LNCaP clone FGC (cell line): ENCODE measurements around the gene NPY5R.

ENCODE experiments used
- DNase-seq: peaks from one replicate; pipeline ENCODE4 v3.0.0-alpha.2; 2011; ENCODE audit warnings: low read depth
- H3K4me3 ChIP-seq: 2 replicates; pipeline ENCODE4 v1.5.1; 2011; ENCODE audit warnings: mild to moderate bottlenecking, low read depth, low read length, control low read depth
- CTCF ChIP-seq: IDR thresholded peaks from 2 replicates; pipeline ENCODE4 v1.5.1; 2012; ENCODE audit warnings: mild to moderate bottlenecking; ENCODE audit not compliant: control insufficient read depth, insufficient read depth; ENCODE audit errors: extremely low read depth

NPY5R gene

GRCh38 chr4:163382178-163382869 lies 38.6 kb downstream of the NPY5R start:
- H3K4me3 ChIP-seq = no peak overlapping the region
- no peak for DNase-seq
- no peak for TF ChIP-seq CTCF

GRCh38 chr4:163384434-163384833 lies 40.7 kb downstream of the NPY5R start:
- DNase-seq = no peak
- no peak for TF ChIP-seq CTCF
- no peak overlapping the region for H3K4me3 ChIP-seq

GRCh38 chr4:163384926-163385325 lies 41.2 kb downstream of the NPY5R start:
- peak; percentile 41 for DNase-seq
- TF ChIP-seq CTCF = no peak
- no peak overlapping the region for H3K4me3 ChIP-seq

GRCh38 chr4:163385466-163385865 lies 41.8 kb downstream of the NPY5R start:
- peak; percentile 26 for DNase-seq
- TF ChIP-seq CTCF = no peak
- no peak overlapping the region for H3K4me3 ChIP-seq

GRCh38 chr4:163391756-163392155 lies 48.1 kb downstream of the NPY5R start:
- no peak for DNase-seq
- TF ChIP-seq CTCF = no peak
- no peak overlapping the region for H3K4me3 ChIP-seq

GRCh38 chr4:163392328-163392727 lies 48.6 kb downstream of the NPY5R start:
- no peak for TF ChIP-seq CTCF
- no peak overlapping the region for H3K4me3 ChIP-seq
- no peak for DNase-seq

- TF ChIP-seq CTCF = no peak
- no peak for DNase-seq
- H3K4me3 ChIP-seq = no peak overlapping the region
These were observed 49.8 kb downstream of the NPY5R start for GRCh38 chr4:163393471-163393870.
